Adrenal gland (tissue), 5 donors: ENCODE results near the gene NPAS1.

Experiments
- CTCF ChIP-seq, 6 experiments: fragments of 450-650 bp in 4 of 6; fragments of 200-600 bp in 2 of 6; sonication (generic) in 1 of 6; IDR thresholded peaks; 1 replicate in 5 of 6; 2 replicates in 1 of 6; pipeline versions ENCODE4 v1.5.1 to v1.8.0; 2016 to 2021; ENCODE audit warnings: antibody characterized with exemption in 6 of 6, mild to moderate bottlenecking in 2 of 6, moderate library complexity in 1 of 6
- POLR2A ChIP-seq, 2 donors: fragments of 450-650 bp; IDR thresholded peaks; one replicate each; pipeline ENCODE4 v1.6.1; 2017; ENCODE audit warnings: antibody characterized with exemption in 2 of 2, mild to moderate bottlenecking in 2 of 2, moderate library complexity in 1 of 2
- donor health status: DM: no; HTN: no; CAD: no.

GRCh38 chr19:47047763-47048405 lies 28.2 kb downstream of the NPAS1 start:
- peak in 1 of 6 experiments; percentile 10 for TF ChIP-seq CTCF (IDR thresholded peaks at IDR 0.05)
- peak in 1 of 2 donors; percentile 52 for TF ChIP-seq POLR2A (IDR thresholded peaks at IDR 0.05)
